Glomerular endothelial cell (primary cell): Measurements from ENCODE around the gene ATRN. TPM values are rescaled to one million over a fixed set of nuclear protein-coding genes. Genes with fewer than 3 reads are reported as not detected.

Experiments used
- DNase-seq: peaks from one replicate; pipeline ENCODE4 v3.0.0-alpha.2; 2011; ENCODE audit warnings: low read depth, low spot score; ENCODE audit errors: extremely low read depth
- total RNA-seq: library from RNA; depleted of rRNA; stranded (reverse); fragments of >200 nt; gene quantifications from 2 replicates; pipeline ENCODE4 v1.2.3, GENCODE V29; 2015

ATRN gene
- total RNA-seq, 1 donor from 2014 or later = 43.6 TPM

DNA sequence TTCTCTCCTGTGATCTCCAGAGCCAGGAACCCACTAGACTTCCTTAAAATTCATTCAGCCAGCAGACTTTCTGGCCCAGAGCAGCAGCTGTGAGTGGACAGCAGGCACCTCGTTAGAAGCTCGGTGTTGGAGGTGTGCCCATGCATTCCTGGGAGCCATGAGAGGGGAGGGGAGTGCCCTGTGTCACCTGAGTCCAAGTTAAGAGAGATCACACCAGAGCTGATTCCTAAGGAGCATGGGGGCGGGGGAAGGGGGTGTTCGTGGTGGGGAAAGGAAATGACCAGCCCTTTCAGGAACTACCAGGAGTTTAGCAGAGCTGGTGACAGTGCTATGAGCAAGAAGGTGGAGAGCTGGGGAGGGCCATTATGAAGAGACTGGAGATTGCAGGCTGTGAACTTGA is 145.4 kb downstream of the ATRN start:
- DNase-seq = no peak

- DNase-seq = no peak
These were observed 150.3 kb downstream of the ATRN start for GRCh38 chr20:3621111-3621510.

DNA sequence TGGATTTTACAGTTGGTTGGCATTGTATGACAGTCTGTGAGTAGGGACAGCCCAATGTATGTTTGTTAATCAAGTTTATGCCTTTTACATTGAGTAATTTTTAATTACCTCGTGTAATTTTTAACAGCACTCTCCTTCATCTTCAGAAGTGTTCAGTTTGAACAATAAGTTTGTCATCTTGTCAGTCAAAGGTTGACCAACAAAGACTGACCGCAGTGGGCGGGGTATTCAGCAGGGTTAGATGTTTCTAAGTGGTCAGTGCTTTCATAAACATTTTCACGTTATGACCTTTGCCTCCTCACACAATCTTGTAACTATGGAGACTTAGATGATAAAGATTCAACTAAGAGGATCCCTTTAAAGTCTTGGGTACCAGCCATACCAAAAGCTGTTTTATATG is 151.6 kb downstream of the ATRN start:
- no peak for DNase-seq

DNA sequence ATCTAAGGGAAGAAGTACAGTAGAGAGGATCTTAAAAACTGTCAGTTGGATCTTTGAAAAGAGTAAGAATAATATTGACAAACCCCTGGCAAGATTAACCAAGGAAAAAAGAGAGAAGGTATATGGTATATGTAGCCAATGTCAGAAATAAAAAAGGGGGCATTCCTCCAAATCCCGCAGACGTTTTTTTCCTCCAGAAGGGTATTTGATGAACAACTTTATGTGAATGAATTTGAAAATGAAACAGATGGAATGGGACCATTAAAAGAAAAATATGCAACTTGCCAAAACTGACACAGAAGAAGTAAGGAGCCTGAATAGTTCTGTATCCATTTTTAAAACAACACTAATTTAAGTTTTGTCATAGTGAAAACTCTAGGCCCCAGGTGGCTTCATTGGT is 156.7 kb downstream of the ATRN start:
- DNase-seq = no peak

- no peak for DNase-seq
These were observed 157.9 kb downstream of the ATRN start for GRCh38 chr20:3628502-3629314.

GRCh38 chr20:3629893-3630292 is 159.1 kb downstream of the ATRN start:
- DNase-seq = no peak

DNA sequence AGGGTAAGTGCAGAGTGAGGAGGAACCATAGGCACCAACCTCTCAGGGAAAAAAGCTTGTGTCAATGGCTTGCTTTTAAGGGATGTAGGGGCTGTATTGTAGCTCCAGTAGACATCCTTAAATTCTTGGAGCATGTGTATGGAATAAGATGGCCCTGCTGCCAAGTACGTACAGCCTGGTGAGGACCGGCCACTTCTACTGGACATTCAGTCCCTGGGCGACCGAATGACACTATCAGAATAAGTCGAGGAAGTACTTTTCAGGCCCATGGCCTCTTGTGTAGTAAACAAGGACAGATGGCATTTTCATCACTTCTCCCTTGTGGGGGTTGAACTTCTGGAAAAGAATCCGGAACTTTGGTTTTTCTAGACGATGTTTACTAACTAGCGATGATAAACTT is 159.6 kb downstream of the ATRN start:
- no peak for DNase-seq

GRCh38 chr20:3631534-3631933 is 160.7 kb downstream of the ATRN start:
- no peak for DNase-seq

GRCh38 chr20:3632311-3633004 is 161.6 kb downstream of the ATRN start:
- DNase-seq = no peak

DNA sequence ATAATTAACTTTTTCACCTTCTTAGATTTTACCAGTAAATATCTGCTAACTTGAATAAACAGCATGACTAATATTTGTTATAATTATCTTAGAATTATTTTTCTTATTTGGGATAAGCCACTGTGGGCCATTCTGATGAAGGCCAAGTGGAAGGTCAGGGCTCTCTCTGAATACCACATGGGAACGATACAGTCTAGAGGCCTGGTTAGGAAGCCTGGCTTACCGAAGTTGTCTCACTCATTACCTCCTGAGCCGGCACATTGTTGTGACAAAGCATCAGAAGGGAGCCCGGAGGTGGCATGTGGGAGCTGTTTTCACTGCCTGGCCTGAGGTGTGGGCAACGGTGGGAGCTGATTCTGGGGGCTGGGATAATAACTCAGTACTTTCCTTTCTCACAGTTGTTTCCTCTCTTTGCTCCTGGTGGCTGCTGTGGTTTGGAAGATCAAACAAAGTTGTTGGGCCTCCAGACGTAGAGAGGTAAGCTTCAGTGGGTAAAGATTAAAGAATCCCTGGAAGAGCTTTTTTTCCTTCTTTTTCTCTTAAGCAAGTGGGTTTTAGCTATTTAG is 163.2 kb downstream of the ATRN start:
- DNase-seq = no peak

DNA sequence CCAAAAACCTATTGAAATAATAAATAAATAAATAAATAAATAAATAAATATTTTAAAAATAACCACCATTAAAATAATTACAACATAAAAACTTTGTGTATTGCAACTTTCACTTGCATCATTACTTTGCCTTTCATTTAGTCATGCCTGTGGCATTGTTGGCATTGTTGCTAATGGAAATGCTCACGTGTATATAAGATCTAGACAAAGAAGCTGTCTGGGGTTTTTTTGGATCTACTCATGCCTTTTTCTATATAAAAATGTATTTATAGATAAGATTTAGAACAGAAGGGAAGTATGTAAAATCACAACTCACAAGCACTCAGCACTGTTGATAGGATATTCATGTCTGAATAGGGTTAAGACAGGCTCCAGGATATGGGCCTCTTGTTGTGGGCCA is 164.5 kb downstream of the ATRN start:
- DNase-seq = no peak

DNA sequence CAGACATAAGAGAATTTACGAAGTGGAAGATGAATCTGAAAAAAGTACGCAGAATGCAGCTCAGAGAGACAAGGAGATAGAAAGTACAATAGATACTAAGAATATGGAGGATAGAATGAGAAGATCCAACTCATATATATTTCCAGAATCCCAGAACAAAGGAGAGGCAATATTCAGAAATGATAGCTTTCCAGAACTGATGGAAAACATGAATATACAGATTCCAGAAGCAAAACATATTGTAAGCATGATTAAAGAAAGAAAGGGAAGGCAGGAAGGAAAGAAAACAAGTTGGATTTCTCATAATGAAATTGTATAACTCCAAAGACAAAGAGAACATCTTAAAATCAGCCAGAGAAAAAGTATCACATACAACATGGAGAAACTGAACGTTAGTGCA is 169.4 kb downstream of the ATRN start:
- DNase-seq = no peak

DNA sequence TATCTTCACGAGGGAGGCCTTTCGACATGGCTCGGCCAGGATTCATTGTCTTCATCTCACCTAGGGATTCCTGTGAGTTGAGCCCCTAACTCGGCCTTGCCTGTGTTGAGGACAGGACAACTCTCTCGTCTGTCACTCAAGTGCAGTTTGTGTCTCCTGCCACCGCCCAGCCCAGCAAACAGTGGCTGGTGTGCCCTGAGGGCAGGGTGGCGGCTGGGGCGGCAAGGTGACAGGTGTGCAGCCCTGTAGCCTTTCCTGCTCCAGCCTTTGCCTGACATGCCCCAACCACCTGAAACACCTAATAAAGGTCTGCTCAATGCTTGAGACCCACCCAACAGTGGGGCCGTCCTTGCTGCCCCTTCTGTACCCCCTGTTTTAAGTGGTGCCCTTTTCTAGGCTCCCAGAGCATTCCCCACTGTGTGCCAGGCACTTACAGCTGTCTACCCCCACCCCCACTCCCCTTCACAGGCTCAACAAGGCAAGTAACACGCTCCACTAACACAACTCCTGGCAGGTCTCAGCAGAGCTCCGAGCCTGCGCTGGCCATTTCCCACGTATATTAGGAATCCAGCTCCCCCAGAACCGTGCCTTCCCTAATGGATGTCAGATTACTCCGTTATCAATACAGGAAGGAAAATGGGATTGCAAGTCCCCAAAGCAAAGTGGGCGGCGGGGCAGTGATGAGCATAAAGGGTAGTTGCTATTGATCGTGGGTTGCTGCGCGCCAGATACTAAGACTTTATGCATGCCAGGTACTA is 174.7 kb downstream of the ATRN start:
- no peak for DNase-seq

DNA sequence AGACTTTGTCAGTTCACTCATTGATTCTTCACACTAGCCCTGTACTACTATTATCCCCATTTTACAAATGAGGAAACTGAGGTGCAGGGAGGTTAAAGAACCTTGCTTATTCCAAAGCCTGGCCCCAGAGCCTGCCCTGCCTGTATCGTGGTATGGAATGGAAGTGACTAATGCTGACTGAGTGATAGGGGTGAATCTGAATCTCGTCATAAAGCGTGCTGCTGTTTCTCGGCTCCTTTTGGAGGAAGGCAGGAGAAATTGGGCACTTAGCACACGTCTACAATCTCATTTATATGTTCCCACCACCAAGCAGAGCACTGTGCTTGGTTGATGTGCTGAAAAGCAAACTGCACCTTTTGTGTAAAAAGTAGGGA is 175.2 kb downstream of the ATRN start:
- DNase-seq = no peak

GRCh38 chr20:3646651-3647050 is 175.8 kb downstream of the ATRN start:
- no peak for DNase-seq

DNA sequence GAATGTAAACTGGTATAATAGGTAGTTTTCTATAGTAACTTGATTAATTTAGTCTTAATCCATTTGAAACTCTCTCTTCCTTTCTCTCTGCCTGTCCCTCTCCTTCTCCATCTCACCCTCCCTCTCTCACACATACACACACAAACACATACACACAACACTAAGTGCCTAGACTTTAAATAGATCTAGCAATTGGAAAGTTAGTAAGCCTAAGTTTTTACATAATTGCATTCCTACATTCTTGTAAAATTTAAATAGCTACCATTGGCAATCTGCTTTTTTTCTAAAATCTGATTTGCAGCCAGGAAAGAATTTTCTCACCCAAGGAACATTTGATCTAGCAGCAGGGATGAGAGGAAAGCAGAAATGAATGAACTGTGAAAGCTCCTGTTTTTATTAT is 176.7 kb downstream of the ATRN start:
- no peak for DNase-seq

DNA sequence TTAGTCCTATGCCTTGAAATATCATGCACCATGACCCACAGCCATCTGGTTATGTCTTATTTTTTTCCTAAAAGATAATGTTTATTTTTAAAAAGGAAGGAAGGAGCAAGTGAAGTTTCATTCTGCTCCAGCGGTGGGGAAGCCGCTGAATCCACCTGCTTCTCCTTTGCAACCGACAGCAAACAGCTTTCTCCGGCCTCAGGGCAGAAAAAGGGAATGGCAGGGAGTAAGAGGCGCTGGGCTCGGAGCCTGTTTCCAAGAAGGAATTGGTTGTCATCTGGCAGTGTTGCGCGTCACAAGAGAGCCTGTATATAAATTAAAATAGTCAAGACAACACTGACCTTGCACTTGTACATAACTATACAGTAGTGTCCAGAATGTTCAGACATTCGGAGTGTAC is 178.1 kb downstream of the ATRN start:
- no peak for DNase-seq

DNA sequence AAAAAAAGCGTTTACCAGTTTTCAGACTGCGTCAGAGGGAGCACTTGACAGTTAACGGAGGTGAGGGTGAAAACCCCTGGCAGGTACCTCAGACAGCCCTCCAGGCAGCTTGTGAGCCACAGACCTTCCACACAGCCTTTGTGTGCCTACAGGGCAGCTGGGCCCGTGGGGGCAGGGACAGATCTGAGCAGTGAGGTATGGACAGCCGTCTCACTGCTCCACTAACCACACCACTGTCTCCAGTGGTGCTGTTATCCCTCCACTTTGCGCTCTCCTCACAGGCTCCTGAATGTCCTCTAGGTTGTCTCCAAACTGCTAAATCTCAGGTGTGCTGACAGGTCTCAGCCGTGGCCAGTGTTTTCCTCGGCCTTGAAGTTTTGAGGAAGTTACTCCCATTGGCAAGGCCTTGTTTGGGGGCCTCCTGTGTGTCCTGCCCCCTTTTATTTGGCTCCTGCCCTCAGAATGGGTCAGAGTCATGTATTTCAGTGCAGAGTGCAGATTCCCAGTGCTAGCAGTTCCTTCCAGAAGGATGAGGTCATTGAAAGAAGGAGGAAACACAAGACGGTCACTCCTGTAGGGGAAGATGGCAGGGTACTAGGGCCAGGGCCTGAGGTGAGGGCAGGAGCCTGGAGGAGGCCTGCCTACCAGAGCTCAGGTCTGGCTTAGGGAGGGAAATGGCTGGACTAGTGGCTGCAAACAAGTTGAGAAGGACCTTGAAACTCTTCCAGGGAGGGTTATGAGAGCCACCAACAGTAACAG is 180.6 kb downstream of the ATRN start:
- no peak for DNase-seq

GRCh38 chr20:3652221-3652620 is 181.4 kb downstream of the ATRN start:
- no peak for DNase-seq

DNA sequence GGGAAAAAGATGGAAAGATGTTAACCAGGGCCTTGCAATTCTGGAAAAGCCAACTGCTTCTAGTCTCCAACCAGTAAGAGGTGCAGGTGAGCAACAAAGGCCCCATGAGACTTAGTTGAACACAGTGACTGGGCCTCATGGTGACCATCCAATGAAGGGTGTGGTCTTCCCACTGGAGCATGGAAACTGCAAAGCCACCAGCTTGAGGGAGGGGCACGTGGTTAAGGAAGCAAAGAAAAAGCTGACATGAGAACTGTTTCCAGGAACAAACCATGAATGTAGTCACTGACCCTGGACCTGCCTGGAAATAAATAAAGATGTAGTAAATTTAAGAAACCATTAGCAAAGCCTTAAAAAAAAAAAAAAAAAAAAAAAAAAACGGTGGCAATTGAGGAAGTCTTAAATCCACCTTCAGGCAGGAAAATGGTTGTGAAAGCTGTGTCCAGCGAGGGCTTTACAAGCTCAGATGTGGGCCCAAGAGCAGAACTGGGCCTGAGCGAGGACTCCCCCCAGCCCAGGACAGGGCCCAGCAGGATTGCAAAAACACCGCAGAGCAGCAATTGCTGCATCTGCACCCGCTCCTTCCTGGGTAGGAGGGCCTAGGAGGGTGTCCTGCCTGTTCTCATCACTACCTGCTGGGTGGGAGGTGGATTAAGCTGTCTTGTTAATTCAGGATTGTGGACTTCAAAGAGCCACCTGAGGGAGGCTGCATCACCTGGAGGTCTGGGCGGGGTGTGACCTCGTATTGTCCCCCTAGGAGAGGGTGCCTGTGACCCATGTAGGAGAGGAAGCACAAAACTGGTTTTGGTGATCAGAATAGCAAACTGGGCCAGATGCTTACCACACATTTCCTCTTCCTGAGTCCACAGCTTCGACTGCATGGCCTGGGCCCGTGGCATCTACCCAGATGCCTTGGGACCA is 182.1 kb downstream of the ATRN start:
- no peak for DNase-seq
